Activated naive CD4-positive, alpha-beta T cell treated with anti-CD3 and anti-CD28 coated beads, Interleukin-2, amount 50 U/mL, for 16 hours (primary cell): Measurements from ENCODE around the gene IMPDH1.

Experiments
- DNase-seq: peaks from one replicate; pipeline ENCODE4 v3.0.0-alpha.2; 2020

Gene IMPDH1

GRCh38 chr7:128385988-128386925, 23.5 kb downstream of the IMPDH1 start:
- no peak for DNase-seq

- DNase-seq: no peak
These were observed 25.1 kb downstream of the IMPDH1 start for GRCh38 chr7:128384726-128385125.

GRCh38 chr7:128383776-128384175, 26.0 kb downstream of the IMPDH1 start:
- no peak for DNase-seq

- DNase-seq: no peak
These were observed 28.5 kb downstream of the IMPDH1 start for GRCh38 chr7:128381161-128381821.

DNA sequence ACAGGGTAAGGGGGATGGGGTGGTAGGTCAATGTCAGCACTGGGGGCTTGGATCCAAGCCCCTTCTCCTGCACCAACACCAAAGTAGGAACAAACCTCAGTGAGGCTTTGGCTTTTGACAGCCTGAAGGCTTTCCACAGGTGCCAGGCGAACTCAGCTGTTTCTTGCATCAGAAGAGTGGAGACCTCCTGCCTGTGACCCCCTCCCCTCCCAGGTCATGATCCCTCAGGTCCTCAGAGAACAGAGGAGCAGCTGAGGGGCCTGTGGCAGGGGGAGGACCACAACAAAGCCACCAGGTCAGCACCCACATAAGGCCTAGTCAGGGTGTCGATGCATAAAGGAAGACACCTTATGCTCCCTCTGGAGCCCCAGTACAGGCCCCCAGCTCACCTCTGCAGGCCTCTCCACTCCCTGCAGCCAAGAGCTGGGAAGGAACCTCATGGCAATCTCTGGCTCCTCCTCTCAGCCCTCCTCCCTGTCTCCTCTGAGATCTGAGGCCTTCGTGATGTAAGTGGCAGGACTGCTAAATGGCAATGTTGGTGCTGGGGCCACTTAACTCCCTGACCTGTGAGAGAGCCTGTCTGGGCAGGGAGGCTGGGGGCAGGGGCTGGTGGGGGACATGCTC, 29.2 kb downstream of the IMPDH1 start:
- no peak for DNase-seq

- no peak for DNase-seq
These were observed 29.8 kb downstream of the IMPDH1 start for GRCh38 chr7:128379900-128380479.

- no peak for DNase-seq
These were observed 31.1 kb downstream of the IMPDH1 start for GRCh38 chr7:128378637-128379036.

GRCh38 chr7:128376077-128376476, 33.7 kb downstream of the IMPDH1 start:
- DNase-seq: no peak

- no peak for DNase-seq
These were observed 35.7 kb downstream of the IMPDH1 start for GRCh38 chr7:128374041-128374440.

- no peak for DNase-seq
These were observed 36.2 kb downstream of the IMPDH1 start for GRCh38 chr7:128373606-128374005.

DNA sequence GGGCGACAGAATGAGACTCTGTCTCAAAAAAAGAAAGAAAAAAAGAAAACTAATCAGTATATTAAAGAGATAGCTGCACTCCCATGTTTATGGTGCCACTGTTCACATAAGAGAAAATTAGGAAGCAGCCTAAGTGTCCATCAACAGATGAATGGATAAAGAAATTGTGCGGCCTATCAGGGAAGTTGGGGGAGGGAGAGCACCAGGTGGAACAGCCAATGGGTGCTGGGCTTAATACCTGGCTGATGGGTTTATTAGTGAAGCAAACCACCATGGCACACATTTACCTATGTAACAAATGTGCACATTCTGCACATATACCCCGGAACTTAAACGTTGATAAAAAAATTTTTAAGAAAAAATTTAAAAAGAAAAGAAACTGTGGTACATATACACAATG, 39.3 kb downstream of the IMPDH1 start:
- no peak for DNase-seq

DNA sequence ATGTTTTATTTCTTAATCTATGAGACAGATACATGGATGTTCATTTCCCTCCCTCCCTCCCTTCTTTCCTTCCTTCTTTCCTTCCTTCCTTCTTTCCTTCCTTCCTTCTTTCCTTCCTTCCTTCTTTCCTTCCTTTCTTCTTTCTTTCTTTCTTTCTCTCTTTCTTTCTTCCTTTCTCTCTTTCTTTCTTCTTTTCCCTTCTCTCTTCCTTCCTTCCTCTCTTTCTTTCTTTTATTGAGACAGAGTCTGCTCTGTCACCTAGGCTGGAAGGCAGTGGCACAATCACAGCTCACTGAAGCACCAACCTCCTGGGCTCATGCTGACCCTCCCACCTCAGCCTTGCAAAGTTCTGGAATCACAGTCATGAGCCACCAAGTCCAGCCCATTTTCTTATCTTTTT, 42.8 kb downstream of the IMPDH1 start:
- DNase-seq: no peak

DNA sequence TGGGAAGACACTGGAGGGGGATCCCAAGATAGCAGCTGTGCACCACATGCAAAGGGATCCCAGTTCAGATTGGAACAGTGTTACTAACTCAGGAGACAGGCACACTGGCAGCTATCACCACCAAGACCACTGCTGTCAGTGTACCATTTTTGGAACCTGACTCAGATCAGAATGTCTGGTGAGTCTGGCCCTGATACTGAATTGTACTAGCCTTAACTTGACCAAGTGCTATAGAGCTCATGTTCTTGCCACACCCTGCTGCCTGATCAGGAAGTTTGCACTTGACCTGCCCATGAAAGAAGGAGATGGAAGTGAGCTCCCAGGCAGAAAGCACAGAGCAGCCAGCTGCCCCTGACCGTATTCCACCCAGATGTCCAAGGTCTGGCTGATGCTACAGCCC, 43.5 kb downstream of the IMPDH1 start:
- no peak for DNase-seq

- no peak for DNase-seq
These were observed 44.4 kb downstream of the IMPDH1 start for GRCh38 chr7:128365432-128365831.

DNA sequence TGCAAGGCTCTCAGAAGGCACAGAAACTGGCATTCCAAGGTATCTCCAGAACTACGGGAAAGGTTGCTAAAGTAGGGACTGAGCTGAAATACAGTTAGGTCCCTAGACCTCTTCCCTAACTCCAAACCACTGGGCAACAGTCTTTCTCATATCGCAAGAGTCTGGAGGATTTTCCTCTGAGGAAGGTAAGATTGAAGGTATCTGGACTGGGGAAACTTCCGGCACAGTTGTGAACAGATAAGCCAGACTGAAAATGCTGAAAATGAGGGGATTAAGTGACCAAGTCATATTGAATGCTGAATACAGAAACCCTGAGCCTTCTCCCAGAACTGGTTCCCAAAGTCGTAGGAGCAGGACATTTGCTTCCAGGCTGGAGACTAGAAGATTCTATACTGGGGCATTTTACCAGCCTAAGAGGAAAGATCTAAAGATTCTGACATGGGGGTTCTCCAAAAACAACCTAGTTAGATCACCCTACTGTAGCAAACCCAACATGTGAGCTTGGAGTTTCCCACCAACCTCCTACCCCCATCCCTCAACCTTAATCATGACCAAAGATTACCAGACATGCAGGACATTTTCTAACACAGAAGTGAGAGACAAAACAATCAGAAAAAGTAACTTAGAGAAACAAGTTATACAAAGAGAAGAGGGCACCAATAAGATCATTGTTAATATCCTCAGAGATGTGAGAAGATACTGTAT, 45.5 kb downstream of the IMPDH1 start:
- no peak for DNase-seq

GRCh38 chr7:128363261-128363721, 46.5 kb downstream of the IMPDH1 start:
- no peak for DNase-seq

DNA sequence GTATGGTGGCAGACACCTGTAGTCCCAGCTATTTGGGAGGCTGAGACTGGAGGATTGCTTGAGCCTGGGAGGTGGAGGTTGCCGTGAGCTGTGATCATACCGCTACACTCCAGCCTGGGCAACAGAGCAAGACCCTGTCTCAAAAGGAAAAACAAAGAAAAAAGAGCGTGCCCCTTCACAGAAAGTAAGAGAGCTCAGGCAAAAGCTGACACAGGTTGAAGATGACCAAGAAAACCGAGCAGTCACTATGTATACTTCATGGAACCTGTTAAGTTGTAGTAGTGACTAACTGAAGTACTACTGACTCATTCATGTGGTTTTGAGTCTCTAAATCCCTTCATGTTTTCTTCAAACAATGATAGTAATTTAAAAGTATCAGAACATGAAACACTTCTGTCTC, 47.1 kb downstream of the IMPDH1 start:
- DNase-seq: no peak

GRCh38 chr7:128361411-128362379, 48.1 kb downstream of the IMPDH1 start, which contains the start of gene PRRT4:
TSS of gene PRRT4 (minus strand) at chr7:128361690.
- DNase-seq: peak; percentile 50

- DNase-seq: no peak
These were observed 49.5 kb downstream of the IMPDH1 start for GRCh38 chr7:128360359-128360678.

GRCh38 chr7:128359939-128360338, 49.8 kb downstream of the IMPDH1 start:
- DNase-seq: no peak

DNA sequence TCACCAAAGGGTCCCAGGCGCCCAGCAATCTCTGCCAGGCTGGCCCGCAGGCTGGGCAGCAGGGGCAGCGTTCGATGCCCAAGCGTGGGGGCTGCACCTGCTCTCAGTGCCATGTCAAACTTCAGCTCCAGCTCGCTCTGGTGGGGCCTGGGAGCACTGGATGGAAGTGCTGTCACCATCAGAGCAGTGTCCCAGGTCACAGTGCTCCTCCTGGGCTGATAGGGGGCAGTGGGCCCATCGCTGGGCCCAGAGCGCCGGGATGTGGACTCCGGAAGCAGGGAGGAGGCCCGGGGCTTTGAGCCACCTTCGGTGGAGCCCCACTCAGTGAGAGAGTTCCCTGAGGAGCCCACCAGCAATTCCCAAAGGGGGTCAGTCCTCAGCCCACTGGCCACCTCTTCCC, 50.4 kb downstream of the IMPDH1 start:
- no peak for DNase-seq

- no peak for DNase-seq
These were observed 51.5 kb downstream of the IMPDH1 start for GRCh38 chr7:128358233-128358632.
